GM18505 (cell line): ENCODE measurements around the gene VWF.
A peak's percentile ranks its signal among the peaks of the same experiment; 100 is the strongest.
"Not testable (repeated sequence)": the region's sequence is repeated elsewhere in the genome, so short reads cannot be mapped to it uniquely, and the experiment has no call there.

Experiments used
- ATAC-seq: cut with Tn5 transposase; IDR thresholded peaks from one replicate; pipeline ENCODE4 v1.9.1; 2021; ENCODE audit not compliant: unreplicated experiment
- POLR2A ChIP-seq: IDR thresholded peaks from 4 replicates; pipeline ENCODE4 v1.6.1; 2011; ENCODE audit warnings: borderline replicate concordance; ENCODE audit not compliant: insufficient read depth, insufficient read length; ENCODE audit errors: extremely low read depth

Gene VWF

GRCh38 chr12:6124411-6125309 lies at the start of gene VWF:
VWF (minus strand) TSS chr12:6124670; CDS start chr12:6123196, 1,474 bp downstream.
- no peak for ATAC-seq
- no peak for TF ChIP-seq POLR2A

GRCh38 chr12:6172862-6173261 lies 48.4 kb upstream of the VWF start:
- ATAC-seq: no peak
- no peak for TF ChIP-seq POLR2A

GRCh38 chr12:6172086-6172485 lies 47.6 kb upstream of the VWF start:
- no peak for ATAC-seq
- no peak for TF ChIP-seq POLR2A

- no peak for ATAC-seq
- no peak for TF ChIP-seq POLR2A
Measured at GRCh38 chr12:6171409-6172015, 47.0 kb upstream of the VWF start.

GRCh38 chr12:6167327-6168280 lies 43.1 kb upstream of the VWF start:
- peak; percentile 71 for ATAC-seq

GRCh38 chr12:6166808-6167207 lies 42.3 kb upstream of the VWF start:
- no peak for TF ChIP-seq POLR2A
- no peak for ATAC-seq

More at GRCh38 chr12:6167327-6168280, 43.1 kb upstream of the VWF start:
- TF ChIP-seq POLR2A: peak; percentile 34

GRCh38 chr12:6165395-6165794 lies 40.9 kb upstream of the VWF start:
- no peak for TF ChIP-seq POLR2A
- ATAC-seq: no peak

- ATAC-seq: no peak
- no peak for TF ChIP-seq POLR2A
Measured at GRCh38 chr12:6163416-6164060, 39.1 kb upstream of the VWF start.

- no peak for ATAC-seq
- no peak for TF ChIP-seq POLR2A
Measured at GRCh38 chr12:6161124-6161882, 36.8 kb upstream of the VWF start.

GRCh38 chr12:6160049-6160649 lies 35.7 kb upstream of the VWF start:
- ATAC-seq: not testable (repeated sequence)

- not testable (repeated sequence) for ATAC-seq
Measured at GRCh38 chr12:6159166-6160011, 34.9 kb upstream of the VWF start.
